ENCODE measurements around the gene SNAPIN.

Gene SNAPIN

GRCh38 chr1:153646672-153647345, 11.7 kb upstream of the SNAPIN start:
- Histone ChIP-seq H4K20me1 (ENCODE audit: insufficient read depth, low read length) (no peaks in the 10 kb centered on the region), H3K27ac (ENCODE audit: low read length) (no peak overlapping the region), H3K36me3 (replicated peaks; ENCODE audit: insufficient read depth, low read length) (peaks cover 23% of the 10 kb centered on the region), H3K27me3 (replicated peaks; ENCODE audit: insufficient read depth, low read length) (no peaks in the 10 kb centered on the region), H3K79me2 (ENCODE audit: low read length) (peaks cover 34% of the 10 kb centered on the region), H3K9me2 (replicated peaks; ENCODE audit: insufficient read depth, low read length) (no peaks in the 10 kb centered on the region), H3K9me3 (replicated peaks; ENCODE audit: insufficient read depth, low read length) (no peaks in the 10 kb centered on the region), H3K4me2 (ENCODE audit: low read depth, low read length) (no peak overlapping the region), H2AFZ (ENCODE audit: low read length) (no peak overlapping the region), H3K9ac (ENCODE audit: low read length) (no peak overlapping the region), H3K4me1 (ENCODE audit: low read length) (no peaks in the 10 kb centered on the region), H3F3A (ENCODE audit: insufficient read depth, low read length) (no peaks in the 10 kb centered on the region), H3K4me3 (ENCODE audit: low read length) (no peak overlapping the region)
- DNase-seq: no peak
- TF ChIP-seq EZH2phosphoT487 (IDR thresholded peaks at IDR 0.05; ENCODE audit: low read length): no peak

GRCh38 chr1:153647346-153647714, 11.2 kb upstream of the SNAPIN start:
- no peak overlapping the region for H3K4me3 ChIP-seq (ENCODE audit: low read length)
- no peak for DNase-seq
- peaks cover 18% of the 10 kb centered on the region for H3K36me3 ChIP-seq (replicated peaks; ENCODE audit: insufficient read depth, low read length)
- H3K9ac ChIP-seq (ENCODE audit: low read length): no peak overlapping the region
- H3K4me1 ChIP-seq (ENCODE audit: low read length): no peaks in the 10 kb centered on the region
- no peaks in the 10 kb centered on the region for H3K9me3 ChIP-seq (replicated peaks; ENCODE audit: insufficient read depth, low read length)
- no peak overlapping the region for H2AFZ ChIP-seq (ENCODE audit: low read length)
- TF ChIP-seq EZH2 (optimal IDR thresholded peaks at IDR 0.05; ENCODE audit: low read depth, low read length) (no peak), EZH2phosphoT487 (IDR thresholded peaks at IDR 0.05; ENCODE audit: low read length) (no peak)
- TF ChIP-seq, protein P1, sequence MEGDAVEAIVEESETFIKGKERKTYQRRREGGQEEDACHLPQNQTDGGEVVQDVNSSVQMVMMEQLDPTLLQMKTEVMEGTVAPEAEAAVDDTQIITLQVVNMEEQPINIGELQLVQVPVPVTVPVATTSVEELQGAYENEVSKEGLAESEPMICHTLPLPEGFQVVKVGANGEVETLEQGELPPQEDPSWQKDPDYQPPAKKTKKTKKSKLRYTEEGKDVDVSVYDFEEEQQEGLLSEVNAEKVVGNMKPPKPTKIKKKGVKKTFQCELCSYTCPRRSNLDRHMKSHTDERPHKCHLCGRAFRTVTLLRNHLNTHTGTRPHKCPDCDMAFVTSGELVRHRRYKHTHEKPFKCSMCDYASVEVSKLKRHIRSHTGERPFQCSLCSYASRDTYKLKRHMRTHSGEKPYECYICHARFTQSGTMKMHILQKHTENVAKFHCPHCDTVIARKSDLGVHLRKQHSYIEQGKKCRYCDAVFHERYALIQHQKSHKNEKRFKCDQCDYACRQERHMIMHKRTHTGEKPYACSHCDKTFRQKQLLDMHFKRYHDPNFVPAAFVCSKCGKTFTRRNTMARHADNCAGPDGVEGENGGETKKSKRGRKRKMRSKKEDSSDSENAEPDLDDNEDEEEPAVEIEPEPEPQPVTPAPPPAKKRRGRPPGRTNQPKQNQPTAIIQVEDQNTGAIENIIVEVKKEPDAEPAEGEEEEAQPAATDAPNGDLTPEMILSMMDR (IDR thresholded peaks at IDR 0.05; ENCODE audit: low read length): no peak
- H3K9me2 ChIP-seq (replicated peaks; ENCODE audit: insufficient read depth, low read length): no peaks in the 10 kb centered on the region
- H3F3A ChIP-seq (ENCODE audit: insufficient read depth, low read length): no peaks in the 10 kb centered on the region
- H4K20me1 ChIP-seq (ENCODE audit: insufficient read depth, low read length): no peaks in the 10 kb centered on the region
- H3K27ac ChIP-seq (ENCODE audit: low read length): no peak overlapping the region
- peaks cover 29% of the 10 kb centered on the region for H3K79me2 ChIP-seq (ENCODE audit: low read length)
- no peaks in the 10 kb centered on the region for H3K27me3 ChIP-seq (replicated peaks; ENCODE audit: insufficient read depth, low read length)
- H3K4me2 ChIP-seq (ENCODE audit: low read depth, low read length): no peak overlapping the region

- Histone ChIP-seq H3K36me3 (replicated peaks; ENCODE audit: insufficient read depth, low read length) (peaks cover 11% of the 10 kb centered on the region; the same call in 1 of the 2 replicates), H3K27ac (ENCODE audit: low read length) (no peak overlapping the region), H3K27me3 (replicated peaks; ENCODE audit: insufficient read depth, low read length) (no peaks in the 10 kb centered on the region), H3K4me3 (ENCODE audit: low read length) (no peak overlapping the region), H3K9me3 (replicated peaks; ENCODE audit: insufficient read depth, low read length) (no peaks in the 10 kb centered on the region), H3K4me1 (ENCODE audit: low read length) (no peaks in the 10 kb centered on the region), H3K79me2 (ENCODE audit: low read length) (peaks cover 21% of the 10 kb centered on the region), H4K20me1 (ENCODE audit: insufficient read depth, low read length) (no peaks in the 10 kb centered on the region), H3K4me2 (ENCODE audit: low read depth, low read length) (no peak overlapping the region), H3K9me2 (replicated peaks; ENCODE audit: insufficient read depth, low read length) (no peaks in the 10 kb centered on the region), H3F3A (ENCODE audit: insufficient read depth, low read length) (no peaks in the 10 kb centered on the region), H2AFZ (ENCODE audit: low read length) (no peak overlapping the region), H3K9ac (ENCODE audit: low read length) (no peak overlapping the region)
- no peak for TF ChIP-seq EZH2 (optimal IDR thresholded peaks at IDR 0.05; ENCODE audit: low read depth, low read length)
- TF ChIP-seq, protein P1 (IDR thresholded peaks at IDR 0.05; ENCODE audit: low read length): no peak
- TF ChIP-seq EZH2phosphoT487 (IDR thresholded peaks at IDR 0.05; ENCODE audit: low read length): no peak
- DNase-seq: no peak
These were observed 10.4 kb upstream of the SNAPIN start for GRCh38 chr1:153648000-153648643.

Measured in MM.1S (cell line).